Thymus (tissue), 11 donors: Measurements from ENCODE around the gene RFXAP. TPM values are rescaled to one million over a fixed set of nuclear protein-coding genes. Genes with fewer than 3 reads are reported as not detected.
"Not testable (repeated sequence)": the region's sequence is repeated elsewhere in the genome, so short reads cannot be mapped to it uniquely, and the experiment has no call there.

Experiments
- DNase-seq, 9 donors: peaks; one replicate each; pipeline ENCODE4 v3.0.0-alpha.2; 2013; ENCODE audit warnings: low spot score in 9 of 9, low read depth in 6 of 9, missing footprints in 1 of 9
- H3K27ac ChIP-seq, 2 donors: one replicate each; pipeline ENCODE4 v1.5.1; 2013; ENCODE audit warnings: control low read depth in 1 of 2, low read depth in 1 of 2, low read length in 1 of 2, mild to moderate bottlenecking in 1 of 2, moderate library complexity in 1 of 2
- H3K27me3 ChIP-seq, 2 donors: one replicate each; pipeline ENCODE4 v1.5.1; 2013; ENCODE audit warnings: low read length in 1 of 2; ENCODE audit not compliant: control insufficient read depth in 2 of 2, insufficient read depth in 1 of 2
- H3K36me3 ChIP-seq, 2 donors: one replicate each; pipeline ENCODE4 v1.5.1; 2013; ENCODE audit warnings: low read length in 1 of 2, mild to moderate bottlenecking in 1 of 2, moderate library complexity in 1 of 2; ENCODE audit not compliant: control insufficient read depth in 2 of 2, insufficient read depth in 2 of 2
- H3K4me1 ChIP-seq, 2 donors: one replicate each; pipeline ENCODE4 v1.5.1; 2013; ENCODE audit warnings: low read length in 2 of 2; ENCODE audit not compliant: control insufficient read depth in 2 of 2, insufficient read depth in 2 of 2
- H3K4me3 ChIP-seq, 2 donors: one replicate each; pipeline ENCODE4 v1.5.1; 2013; ENCODE audit warnings: low read length in 2 of 2, control low read depth in 1 of 2, mild to moderate bottlenecking in 1 of 2
- H3K9me3 ChIP-seq, 2 donors: one replicate each; pipeline ENCODE4 v1.5.1; 2013; ENCODE audit warnings: low read length in 1 of 2, mild to moderate bottlenecking in 1 of 2; ENCODE audit not compliant: control insufficient read depth in 2 of 2, insufficient read depth in 1 of 2
- WGBS: extraction: QIAGEN DNeasy Blood & Tissue Kit; methylation state at CpG from one replicate; pipeline ENCODE4 v1.1.7; 2013; 5-methylcytosine and 5-hydroxymethylcytosine counted together
- polyA plus RNA-seq: library from polyadenylated mRNA; stranded (reverse); fragments of 200-250 nt; gene quantifications from one replicate; pipeline ENCODE4 v1.2.3, GENCODE V29; 2013
- total RNA-seq: library from RNA; stranded (reverse); fragments of 120-200 nt; gene quantifications from one replicate; pipeline ENCODE4 v1.2.4, GENCODE V29; 2013
- donor health status: healthy.

RFXAP gene
- total and polyA plus RNA-seq, 2 donors: 2.6 to 9.1 TPM

DNA sequence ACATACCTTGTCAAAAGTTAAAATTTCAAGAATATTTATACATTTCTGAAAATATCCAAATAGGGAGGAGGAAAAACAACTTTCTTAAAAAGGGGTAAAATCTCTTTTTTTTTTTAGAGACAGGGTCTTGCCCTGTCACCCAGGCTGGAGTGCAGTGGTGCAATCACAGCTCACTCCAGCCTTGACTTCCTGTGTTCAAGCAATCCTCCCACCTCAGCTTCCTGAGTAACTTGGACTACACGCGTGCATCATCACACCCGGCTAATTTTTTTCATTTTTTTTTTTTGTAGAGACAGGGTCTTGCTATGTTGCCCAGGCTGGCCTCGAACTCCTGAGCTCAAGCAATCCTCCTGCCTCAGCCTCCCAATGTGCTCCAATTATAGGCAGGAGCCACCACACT, 32.8 kb upstream of the RFXAP start:
- WGBS: 31% methylated on average over 4 of the region's 4 CpGs
- not testable (repeated sequence) for H3K4me1 ChIP-seq, H3K27me3 ChIP-seq, H3K4me3 ChIP-seq, DNase-seq, H3K27ac ChIP-seq, H3K9me3 ChIP-seq, H3K36me3 ChIP-seq

DNA sequence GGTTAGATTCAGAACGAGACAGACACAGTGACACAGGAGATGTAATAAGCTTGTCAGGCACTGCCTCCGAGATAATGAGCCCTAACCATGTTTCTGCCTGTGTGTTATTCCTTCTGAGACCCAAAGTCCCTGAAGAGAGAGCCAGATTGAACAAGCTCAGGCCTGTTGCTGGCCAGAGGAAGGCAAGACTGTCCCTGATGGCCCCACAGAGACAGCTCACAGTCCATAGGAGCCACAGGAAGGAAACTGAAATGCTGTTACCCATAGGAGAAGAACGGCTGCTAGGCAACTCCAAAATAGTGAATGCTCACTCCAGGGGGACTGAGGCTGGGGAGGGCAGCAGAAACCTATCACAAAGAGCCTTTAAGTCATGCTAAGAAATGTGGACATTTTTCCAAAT, 31.8 kb upstream of the RFXAP start:
- Histone ChIP-seq H3K36me3 (no peaks in the 10 kb centered on the region), H3K27ac (no peak overlapping the region), H3K9me3 (no peaks in the 10 kb centered on the region), H3K4me3 (no peak overlapping the region), H3K4me1 (no peaks in the 10 kb centered on the region), H3K27me3 (no peaks in the 10 kb centered on the region)
- no peak for DNase-seq
- 55% methylated on average over 3 of the region's 3 CpGs for WGBS

DNA sequence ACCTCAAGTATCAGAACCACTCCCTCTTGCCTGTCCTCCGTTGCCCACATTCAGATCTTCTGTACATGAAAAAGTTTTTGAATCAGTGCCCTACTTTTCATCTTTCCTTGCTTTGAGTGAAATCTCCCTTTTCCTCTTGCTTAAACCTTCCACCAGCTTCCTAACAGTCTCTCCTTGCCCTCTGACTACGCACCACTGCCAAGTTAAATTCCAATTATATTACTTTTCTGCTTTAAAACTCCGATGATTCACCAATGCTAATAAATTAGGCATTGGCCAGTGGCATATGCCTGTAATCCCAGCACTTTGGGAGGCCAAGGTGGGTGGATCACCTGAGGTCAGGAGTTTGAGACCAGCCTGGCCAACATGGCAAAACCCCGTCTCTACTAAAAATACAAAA, 30.7 kb upstream of the RFXAP start:
- no peaks in the 10 kb centered on the region for H3K4me1 ChIP-seq
- WGBS: 91% methylated on average over 4 of the region's 4 CpGs
- H3K36me3 ChIP-seq: no peaks in the 10 kb centered on the region

DNA sequence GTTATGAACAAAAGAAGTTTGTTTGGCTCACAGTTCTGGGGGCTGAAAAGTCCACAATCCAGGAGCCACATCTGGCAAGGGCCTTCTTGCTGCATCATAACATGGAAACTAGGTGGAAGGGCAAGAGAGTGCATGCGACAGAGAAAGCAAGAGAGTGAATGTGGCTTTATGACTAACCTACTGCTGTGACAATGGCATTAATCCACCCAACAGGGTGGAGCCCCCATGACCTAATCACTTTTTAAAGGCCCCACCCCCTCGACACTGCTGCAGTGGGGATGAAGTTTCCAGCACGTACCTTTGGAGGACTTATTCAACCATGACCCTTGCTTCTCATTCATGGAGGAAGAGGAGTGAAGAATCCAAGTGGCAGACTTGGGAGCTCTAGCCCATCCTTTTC, 30.0 kb upstream of the RFXAP start:
- whole genome bisulfite sequencing: 95% methylated on average over 3 of the region's 3 CpGs

More for the DNA sequence above, 30.7 kb upstream of the RFXAP start:
- H3K9me3 ChIP-seq: no peaks in the 10 kb centered on the region
- DNase-seq: no peak
- H3K27ac ChIP-seq: no peak overlapping the region
- no peaks in the 10 kb centered on the region for H3K27me3 ChIP-seq
- H3K4me3 ChIP-seq: no peak overlapping the region

DNA sequence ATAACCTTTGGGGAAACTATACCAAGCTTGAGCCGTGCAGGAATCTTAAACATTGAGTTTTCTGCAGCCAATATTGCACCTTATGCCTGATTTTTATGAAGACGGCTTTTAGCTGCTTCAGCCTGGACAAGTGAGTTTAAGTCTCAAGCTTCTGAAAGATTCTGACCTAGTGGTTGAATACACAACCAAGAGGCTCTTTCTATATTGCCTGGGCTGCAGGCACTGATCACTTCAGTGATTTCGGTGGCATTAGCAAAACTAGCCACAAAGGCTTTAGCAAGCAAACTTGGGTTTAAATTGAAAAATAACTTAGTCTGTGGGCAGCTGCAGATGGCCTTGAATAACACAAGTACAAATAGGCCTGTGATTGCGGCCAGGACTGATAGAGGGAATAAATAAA, 29.3 kb upstream of the RFXAP start:
- no peak overlapping the region for H3K4me3 ChIP-seq
- H3K27me3 ChIP-seq: no peaks in the 10 kb centered on the region
- 98% methylated on average over 4 of the region's 4 CpGs for WGBS
- H3K27ac ChIP-seq: no peak overlapping the region
- H3K9me3 ChIP-seq: no peaks in the 10 kb centered on the region
- no peaks in the 10 kb centered on the region for H3K4me1 ChIP-seq
- H3K36me3 ChIP-seq: no peaks in the 10 kb centered on the region
- DNase-seq: no peak

More for the DNA sequence above, 30.0 kb upstream of the RFXAP start:
- DNase-seq: no peak
- Histone ChIP-seq H3K4me1 (no peaks in the 10 kb centered on the region), H3K9me3 (no peaks in the 10 kb centered on the region), H3K27ac (no peak overlapping the region), H3K4me3 (no peak overlapping the region), H3K36me3 (no peaks in the 10 kb centered on the region), H3K27me3 (no peaks in the 10 kb centered on the region)

DNA sequence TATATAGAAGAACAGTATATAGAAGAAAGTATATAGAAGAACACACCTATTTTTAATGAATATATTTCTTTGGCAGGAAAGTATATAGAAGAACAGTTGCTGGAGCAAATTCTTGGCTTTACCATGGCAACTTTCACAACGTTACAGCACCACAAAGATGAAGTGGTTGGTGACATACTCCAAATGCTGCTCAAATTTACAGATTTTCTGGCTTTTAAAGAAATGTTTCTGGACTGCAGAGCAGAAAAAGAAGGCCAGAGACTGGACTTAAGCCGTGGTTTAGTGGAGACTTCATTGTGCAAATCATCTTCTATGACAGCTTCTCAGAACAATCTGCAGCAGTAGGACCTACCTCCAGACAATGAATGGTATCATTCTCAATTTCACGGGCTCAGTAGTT, 24.3 kb upstream of the RFXAP start:
- no peaks in the 10 kb centered on the region for H3K27me3 ChIP-seq
- 92% methylated on average over 3 of the region's 3 CpGs for WGBS
- no peaks in the 10 kb centered on the region for H3K36me3 ChIP-seq
- H3K4me3 ChIP-seq: no peak overlapping the region
- no peaks in the 10 kb centered on the region for H3K9me3 ChIP-seq
- H3K27ac ChIP-seq: no peak overlapping the region
- no peak for DNase-seq
- no peaks in the 10 kb centered on the region for H3K4me1 ChIP-seq

DNA sequence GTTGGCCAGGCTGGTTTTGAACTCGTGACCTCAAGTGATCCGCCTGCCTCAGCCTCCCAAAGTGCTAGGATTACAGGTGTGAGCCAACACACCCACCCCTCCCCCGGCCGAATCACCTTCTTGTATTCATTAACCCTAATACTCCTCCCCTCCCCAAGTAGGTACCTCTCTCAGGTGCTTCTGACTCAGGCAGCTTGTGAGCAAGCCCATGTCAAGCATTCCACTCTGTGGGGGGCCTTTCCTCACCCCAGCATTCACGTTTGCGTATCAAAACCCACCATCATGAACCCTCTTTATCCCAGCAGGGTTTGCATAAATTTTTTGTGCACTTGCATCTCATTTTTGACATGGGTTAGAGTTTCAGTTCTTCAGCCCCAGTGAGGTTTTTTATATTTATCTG, 23.6 kb upstream of the RFXAP start:
- no peaks in the 10 kb centered on the region for H3K36me3 ChIP-seq
- H3K4me1 ChIP-seq: no peaks in the 10 kb centered on the region
- no peaks in the 10 kb centered on the region for H3K9me3 ChIP-seq
- no peaks in the 10 kb centered on the region for H3K27me3 ChIP-seq
- no peak for DNase-seq
- WGBS: 89% methylated on average over 6 of the region's 6 CpGs
- H3K4me3 ChIP-seq: no peak overlapping the region
- no peak overlapping the region for H3K27ac ChIP-seq

DNA sequence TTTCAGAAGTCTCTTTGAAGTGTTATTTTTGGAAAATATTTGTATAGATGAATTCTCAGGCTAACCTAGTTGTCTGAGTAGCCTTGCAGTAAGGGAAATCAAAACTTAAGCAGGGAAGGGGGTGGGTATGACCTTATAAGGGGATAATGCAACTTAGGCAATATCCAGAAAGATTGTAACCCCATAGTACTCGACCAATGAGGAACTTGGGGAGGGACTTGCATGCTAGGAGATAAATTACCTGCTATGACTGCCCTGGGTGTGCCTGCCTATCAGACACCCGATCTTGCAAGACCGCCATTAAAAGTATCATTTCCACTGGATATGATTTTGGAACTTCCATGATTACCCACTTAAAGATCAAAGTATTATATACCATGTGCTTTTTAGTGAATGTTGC, 23.0 kb upstream of the RFXAP start:
- Histone ChIP-seq H3K27me3 (no peaks in the 10 kb centered on the region), H3K27ac (no peak overlapping the region), H3K4me3 (no peak overlapping the region), H3K4me1 (no peaks in the 10 kb centered on the region), H3K36me3 (no peaks in the 10 kb centered on the region), H3K9me3 (no peaks in the 10 kb centered on the region)
- 90% methylated on average over 3 of the region's 3 CpGs for WGBS
- DNase-seq: no peak

DNA sequence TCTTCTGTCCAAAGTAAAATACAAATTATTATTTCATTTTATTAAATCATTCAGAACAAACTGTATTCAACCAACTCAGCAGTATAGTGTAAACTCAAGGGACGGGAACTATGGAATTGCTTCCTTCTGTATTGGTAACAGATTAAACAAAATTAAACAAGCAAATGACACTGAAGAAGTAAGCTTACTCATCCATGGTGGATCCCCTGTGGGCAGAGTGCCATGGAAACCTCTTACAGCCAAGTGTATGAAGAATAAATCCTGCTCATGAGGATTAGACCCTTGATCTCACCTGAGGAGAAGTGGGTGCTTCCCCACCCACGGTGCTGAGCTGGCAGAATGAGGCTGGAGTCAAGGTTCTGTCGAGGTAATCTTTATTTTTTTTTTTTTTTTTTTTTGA, 18.0 kb upstream of the RFXAP start:
- H3K27ac ChIP-seq: no peak overlapping the region
- H3K27me3 ChIP-seq: no peaks in the 10 kb centered on the region
- no peaks in the 10 kb centered on the region for H3K4me1 ChIP-seq
- no peak for DNase-seq
- no peak overlapping the region for H3K4me3 ChIP-seq
- WGBS: 61% methylated on average over 3 of the region's 3 CpGs
- no peaks in the 10 kb centered on the region for H3K36me3 ChIP-seq
- no peaks in the 10 kb centered on the region for H3K9me3 ChIP-seq

DNA sequence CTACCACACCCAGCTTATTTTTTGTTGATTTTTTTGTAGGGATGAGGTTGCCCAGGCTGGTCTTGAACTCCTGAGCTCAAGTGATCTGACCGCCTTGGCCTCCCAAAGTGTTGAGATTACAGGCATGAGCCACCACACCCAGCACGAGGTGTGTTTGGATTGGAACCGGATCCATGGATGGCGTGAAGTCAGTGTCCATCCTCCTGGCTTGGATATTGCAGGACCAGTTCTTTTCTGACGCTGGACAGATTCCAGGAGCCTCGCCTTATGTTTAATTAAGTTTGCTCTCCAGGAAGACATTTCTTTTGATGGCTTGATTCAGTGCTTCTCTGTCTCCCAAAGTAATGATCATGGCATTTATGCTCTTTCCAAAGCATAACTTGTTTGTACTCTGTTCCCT, 14.4 kb upstream of the RFXAP start:
- H3K36me3 ChIP-seq: no peaks in the 10 kb centered on the region
- no peak overlapping the region for H3K4me3 ChIP-seq
- DNase-seq: no peak
- H3K4me1 ChIP-seq: no peaks in the 10 kb centered on the region
- H3K27me3 ChIP-seq: no peaks in the 10 kb centered on the region
- H3K27ac ChIP-seq: no peak overlapping the region
- H3K9me3 ChIP-seq: no peaks in the 10 kb centered on the region
- WGBS: 90% methylated on average over 6 of the region's 6 CpGs
